Activated effector memory CD4-positive, alpha-beta T cell treated with anti-CD3 and anti-CD28 coated beads, Interleukin-2, amount 50 U/mL, for 16 hours (primary cell): ENCODE results near the gene TRMT61B.

Experiments
- DNase-seq: peaks from one replicate; pipeline ENCODE4 v3.0.0-alpha.2; 2020

TRMT61B gene

DNA sequence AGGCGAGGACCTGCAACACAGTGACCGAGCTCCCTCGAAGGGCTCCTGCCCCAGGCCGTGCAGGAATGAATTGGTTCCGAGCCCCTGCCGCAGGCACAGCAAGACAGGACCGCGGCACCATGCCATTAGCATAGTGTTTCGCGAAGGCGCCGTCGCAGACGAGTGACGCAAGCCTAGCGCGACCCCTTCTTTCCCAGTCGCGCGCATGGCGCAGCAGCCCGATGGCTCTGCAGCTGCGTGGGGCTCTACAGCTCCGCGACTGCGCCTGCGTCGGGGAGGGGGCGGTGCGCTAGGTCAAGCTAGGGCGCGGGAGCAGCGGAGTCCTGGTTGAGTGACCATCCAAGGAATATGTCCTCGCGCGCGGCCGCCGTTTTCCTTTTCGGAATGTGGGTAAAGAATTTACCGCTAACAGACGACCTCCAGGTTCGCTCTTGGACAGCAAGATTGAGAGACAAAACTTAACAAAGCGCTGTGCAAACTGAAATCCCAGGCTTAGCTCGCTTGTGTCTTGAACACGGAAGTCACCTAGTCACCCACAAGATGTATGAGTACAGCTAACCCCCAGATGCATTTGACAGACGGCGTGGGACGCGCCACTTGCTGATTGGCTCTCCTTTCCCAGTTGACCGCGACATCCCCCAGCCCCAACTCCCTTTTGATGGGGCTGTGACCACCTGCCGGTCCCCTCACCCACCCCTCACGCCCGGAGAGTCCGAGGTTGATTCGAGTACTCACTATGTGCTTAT lies at the start of gene TRMT61B:
Gene TRMT61B, minus strand, starts transcription at position 164 of the 746 bp plus-strand sequence. Its CDS starts 32 bp downstream, at position 132.
- DNase-seq: peak; percentile 99

DNA sequence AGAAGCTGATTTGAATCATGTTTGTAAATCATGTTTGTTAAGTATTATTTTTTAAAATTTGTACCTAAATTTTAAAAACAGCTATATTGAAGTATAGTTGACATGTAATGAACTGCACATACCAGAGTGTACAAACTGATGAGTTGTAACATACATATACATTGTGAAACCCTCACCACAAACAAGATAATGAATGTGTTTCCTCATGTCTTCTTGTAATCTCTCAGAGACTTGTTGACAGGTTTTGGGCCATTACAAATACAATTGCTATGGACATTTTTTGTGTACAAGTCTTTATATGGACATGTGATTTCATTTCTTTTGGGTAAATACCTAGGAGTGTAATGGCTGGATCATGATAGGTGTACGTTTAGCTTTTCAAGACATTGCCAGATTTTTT lies 45.8 kb upstream of the TRMT61B start:
- DNase-seq: no peak

DNA sequence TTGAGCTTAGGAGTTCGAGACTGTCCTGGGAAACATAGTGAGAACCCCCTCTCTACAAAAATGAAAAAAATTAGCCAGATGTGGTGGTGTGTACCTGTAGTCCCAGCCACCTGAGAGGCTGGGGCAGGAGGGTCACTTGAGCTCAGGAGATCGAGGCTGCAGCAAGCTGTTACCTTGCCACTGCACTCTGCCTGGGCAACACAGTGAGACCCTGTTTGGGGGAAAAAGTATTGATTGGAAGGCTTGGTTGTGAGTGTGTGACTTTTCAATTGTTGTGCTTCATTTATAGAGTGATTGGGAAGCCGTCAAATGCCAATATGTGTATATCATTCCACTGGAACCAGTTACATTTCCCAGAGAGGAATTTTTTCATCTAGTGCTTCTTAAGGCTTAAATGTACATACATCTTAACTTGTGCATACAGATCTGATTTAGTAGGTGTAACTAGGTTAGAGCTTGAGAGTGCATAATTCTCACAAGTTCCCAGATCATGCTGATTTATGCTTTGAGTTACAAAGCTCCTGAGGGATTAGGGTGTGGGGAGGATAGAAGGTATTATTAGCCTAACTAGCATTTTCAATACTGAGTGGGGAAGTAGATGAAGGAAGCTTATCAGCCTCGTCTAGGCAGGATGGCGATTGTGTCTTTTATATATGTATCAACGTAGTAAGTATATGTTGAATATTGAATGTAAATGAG lies 39.7 kb upstream of the TRMT61B start:
- DNase-seq: no peak

DNA sequence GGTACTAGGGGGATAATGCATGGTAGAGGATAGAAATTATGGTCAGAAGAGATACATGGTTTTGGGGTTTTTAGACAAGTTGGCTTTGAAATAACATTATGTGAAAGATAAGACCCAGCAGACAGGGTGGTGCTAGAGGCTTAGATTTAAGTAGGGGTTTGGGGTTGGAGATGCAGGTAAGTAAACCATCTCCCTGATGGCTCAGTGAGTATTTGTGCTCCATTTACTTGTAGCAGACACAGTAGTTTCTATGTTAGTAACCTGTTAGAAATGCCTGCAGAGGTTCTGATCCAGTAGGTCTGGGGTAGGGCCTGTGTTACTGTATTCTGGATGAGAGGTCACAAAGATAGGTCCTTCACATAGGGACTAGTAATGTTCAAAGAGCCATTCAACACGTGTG lies 38.1 kb upstream of the TRMT61B start:
- no peak for DNase-seq

DNA sequence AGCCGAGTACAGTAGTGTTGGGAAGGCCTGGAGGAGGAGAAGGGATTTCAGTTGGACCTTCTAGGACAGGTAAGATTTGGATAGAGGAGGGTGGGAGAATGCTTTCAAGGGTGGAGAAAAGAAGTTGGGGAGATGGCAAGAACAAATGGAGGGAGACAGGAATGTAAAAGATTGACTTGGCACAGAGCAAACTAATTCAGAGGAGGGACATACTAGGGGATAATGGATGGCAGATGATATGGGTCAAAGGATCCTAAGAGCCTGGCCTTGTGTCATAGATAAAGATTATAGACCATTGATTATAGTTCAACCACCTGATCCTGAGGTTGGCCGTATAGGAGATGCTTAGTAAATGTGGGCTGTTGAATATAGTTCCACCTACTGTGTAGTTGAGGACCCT lies 36.7 kb upstream of the TRMT61B start:
- no peak for DNase-seq

DNA sequence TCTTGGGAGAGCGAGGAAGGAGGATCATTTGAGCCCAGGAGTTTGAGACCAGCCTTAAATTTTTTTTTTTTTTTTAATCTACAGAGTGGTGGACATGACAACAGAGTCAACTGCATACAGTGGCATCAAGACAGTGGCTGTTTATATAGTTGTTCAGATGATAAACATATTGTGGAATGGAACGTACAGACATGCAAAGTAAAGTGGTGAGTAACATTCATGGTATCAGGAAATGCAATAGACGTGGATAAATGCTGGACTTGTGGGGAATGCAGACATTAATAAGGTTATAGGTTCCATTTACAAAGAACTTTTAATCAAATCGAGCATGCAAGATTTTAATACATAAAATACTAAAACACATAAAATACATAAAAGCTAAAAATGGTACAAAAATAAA lies 36.3 kb upstream of the TRMT61B start:
- no peak for DNase-seq

DNA sequence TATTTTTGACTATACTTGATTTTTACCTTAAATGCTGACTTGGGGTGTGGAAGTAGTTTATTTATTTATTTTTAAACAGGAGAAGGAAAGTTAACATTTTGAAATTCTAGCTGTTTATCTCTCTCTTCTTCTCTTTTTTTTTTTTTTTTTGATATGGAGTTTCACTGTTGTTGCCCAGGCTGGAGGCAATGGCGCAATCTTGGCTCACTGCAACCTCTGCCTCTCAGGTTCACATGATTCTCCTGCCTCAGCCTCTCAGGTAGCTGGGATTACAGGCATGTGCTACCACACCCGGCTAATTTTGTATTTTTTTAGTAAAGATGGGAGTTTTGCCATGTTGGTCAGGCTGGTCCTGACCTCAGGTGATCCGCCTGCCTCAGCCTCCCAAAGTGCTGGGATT lies 35.4 kb upstream of the TRMT61B start:
- DNase-seq: no peak

DNA sequence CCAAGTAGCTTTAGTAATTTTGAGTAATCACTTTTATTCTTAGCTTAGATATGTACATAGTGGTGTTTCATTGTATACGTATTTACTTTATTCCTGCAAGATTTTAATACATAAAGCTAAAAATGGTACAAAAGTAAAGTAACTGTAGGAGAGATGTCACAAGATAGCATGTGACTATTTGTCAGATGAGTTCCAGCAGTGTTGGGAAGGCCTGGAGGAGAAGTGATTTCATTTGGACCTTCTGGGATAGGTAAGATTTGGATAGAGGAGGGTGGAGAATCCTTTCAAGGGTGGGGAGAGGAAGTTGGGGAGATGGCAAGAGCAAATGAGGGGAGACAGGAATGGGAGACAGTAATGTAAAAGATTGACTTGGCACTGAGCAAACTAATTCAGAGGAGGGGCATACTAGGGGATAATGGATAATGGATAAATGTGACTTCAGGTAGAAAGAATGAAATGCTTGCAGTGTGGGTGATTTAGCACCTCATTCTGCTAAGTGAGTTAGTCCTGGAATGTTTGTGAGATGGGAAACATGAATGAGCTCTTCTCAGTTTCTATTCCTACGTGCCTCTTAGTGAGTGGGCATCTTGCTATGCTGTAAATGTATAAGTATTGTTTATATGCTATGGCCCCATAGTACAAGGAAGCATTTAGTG lies 34.8 kb upstream of the TRMT61B start:
- no peak for DNase-seq

DNA sequence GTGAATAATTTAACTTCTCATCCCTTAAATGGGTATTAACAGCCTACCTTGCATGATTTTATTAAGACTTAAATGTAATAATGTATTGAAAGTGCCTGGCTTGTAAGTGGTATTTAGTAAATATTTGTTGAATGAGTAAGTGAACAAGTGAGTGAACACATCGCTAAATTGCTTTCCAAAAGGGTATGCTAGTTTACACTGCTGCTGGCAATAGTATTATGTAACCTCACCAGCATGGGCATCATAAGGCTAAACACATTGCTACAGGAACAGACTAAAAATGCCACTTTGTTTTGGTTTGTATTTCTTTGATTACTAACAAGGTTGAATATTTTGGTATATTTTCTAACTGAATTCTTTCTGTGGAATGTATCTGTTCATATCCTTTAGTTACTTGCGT lies 34.2 kb upstream of the TRMT61B start:
- no peak for DNase-seq

DNA sequence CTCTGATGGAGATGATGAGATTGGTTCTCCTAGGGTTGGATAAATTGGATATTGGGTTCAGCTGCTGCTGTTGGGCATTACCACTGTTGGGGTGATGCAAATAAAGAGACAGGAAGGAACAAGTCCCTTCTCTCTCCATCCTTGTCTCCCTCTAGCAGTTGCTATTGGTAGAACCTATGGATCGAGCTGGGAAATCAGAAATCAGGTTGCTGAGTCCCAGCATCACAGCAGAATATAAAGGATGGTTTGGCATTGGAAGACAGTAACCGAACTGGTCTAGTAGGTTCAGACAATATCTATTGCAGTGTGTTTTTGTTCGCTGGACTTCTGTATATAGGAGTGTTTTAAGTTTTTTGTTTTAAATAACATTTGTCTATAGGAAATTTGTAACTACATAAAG lies 32.5 kb upstream of the TRMT61B start:
- no peak for DNase-seq

DNA sequence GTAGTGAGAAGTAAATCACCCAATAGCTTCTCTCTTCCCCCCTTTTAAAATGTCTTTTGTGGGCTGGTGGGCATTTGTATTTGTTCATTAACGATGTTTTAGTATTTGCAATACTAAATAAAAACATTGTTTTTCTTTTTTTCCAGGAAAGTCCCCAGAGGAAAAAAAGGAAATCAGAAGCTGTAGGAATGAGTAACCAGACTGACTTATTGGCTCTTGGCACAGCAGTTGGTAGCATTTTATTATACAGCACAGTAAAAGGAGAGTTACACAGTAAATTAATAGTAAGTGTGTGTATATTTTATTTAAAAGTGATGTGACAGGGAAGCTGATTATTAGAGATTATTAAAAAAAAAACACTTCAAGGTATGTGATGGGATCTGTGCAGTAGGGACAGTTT lies 31.7 kb upstream of the TRMT61B start:
- no peak for DNase-seq

DNA sequence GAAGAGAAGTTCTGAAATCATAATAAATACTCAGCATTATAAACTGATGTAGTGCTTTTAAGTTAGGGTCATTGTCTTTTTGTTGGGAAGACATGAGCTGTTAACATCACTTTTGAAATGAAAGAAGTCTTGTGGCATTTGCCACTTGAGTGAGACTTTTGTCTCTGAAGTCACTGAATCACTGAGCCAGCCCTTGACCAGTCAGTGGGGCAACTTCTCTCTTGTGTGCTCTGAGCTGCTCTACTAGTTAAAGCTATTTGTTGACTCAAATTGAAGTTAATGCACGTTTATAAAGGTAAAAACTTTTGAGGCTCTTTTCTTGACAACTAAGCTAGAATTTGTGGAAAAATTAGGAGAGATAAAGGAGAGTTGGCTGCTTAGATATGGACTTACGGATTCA lies 31.1 kb upstream of the TRMT61B start:
- DNase-seq: no peak

DNA sequence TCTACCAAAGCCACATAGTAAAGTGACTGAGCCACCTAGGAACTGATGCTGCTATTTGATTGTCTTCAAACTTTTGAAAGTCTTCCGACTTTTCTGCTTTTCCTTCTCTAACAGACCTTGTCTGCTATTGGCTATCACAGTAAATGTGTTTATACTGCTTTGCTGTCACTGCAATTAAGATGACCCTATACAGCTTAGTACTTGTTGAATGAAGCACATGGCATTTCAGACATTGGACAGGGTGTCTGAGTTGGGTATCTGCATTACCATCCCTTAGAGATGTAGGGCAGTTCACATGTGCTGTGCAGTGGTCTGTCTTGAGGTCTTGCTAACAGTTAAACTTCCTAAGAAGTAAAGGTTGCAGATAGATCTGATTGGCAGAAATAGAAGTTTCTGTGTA lies 27.9 kb upstream of the TRMT61B start:
- DNase-seq: no peak

DNA sequence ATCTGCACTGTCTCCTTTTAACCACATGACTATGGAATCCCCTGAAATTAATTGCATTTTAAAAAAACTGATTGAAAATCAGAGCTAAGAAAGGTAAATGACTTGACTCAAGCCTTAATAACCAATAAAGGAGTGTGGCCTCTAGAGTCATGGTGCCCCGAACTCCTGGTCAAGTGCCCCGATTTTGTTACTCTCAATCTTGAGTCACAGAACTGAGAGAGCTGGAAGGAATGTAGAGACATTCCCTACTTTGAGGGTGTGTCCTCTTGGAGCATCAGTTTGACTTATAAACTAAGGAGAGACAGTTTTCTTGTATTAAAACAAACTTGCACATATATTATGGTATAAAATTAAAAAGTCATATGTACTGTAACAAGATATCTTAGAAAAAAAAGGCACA lies 26.8 kb upstream of the TRMT61B start:
- DNase-seq: no peak

DNA sequence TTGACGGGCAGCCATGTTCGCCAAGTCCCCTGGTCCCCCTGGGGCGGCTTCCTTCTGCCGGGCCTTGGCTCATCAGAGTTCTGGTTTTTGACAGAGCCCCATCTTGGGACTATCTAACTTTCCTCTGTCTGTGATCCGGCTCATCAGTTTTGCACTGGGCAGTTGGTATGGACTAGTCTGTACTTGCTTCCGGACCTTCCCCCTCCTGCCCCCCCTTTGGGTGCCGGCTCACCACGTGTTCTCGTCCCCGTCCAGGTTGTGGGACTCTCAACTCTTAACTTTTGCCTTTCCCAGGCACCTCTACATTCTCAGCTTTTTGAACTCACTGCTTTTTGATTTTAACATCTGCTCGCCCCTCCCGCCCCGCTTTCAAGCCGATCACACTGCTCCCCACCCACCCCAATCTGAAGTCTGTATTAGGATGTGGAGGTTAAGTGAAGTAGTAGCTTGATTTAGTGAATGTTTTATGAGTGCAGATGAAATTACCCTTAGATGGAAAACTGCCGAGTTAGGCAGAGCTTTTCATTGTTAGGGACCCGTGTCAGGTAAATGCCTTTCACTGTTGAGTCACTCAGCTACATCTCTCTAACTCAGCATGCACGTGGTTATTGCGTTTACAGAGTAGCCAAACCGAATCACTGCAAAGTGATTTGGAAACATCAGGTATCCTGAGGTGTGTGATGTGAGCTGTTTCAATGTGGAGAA lies 25.2 kb upstream of the TRMT61B start:
- peak; percentile 79 for DNase-seq

DNA sequence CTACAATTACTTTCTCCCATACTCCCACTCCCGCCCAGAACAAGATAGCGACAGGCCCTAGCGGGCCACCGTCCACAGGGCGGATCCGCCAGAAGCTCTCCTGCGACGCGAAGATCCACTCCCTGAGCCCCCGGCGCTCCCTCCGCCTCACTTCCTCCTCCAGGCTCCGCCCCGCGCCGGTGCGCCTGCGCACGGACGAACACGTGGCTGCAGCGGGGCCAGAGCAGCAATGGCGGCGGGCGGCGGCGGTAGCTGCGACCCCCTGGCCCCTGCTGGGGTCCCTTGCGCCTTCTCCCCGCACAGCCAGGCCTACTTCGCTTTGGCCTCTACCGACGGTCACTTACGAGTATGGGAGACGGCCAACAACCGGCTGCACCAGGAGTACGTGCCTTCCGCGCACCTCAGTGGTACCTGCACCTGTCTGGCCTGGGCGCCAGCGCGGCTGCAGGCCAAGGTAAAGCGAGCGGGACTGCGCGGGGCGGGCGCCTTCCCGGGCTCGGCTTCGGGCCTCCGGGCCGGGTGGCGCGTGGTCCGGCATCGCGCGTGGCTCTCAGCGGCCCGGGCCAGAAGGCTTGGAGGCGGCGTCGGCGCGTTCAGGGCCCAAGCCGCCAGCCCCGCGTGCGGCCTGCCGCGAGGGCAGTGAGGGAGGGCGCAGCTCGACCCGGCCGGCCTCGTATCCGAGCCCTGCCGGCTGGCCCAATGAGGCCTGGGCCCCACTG lies 24.5 kb upstream of the TRMT61B start, which contains the start of gene WDR43:
Gene WDR43, plus strand, starts transcription at position 198 of the 719 bp plus-strand sequence. Its CDS starts 32 bp downstream, at position 230.
- DNase-seq: peak; percentile 99

DNA sequence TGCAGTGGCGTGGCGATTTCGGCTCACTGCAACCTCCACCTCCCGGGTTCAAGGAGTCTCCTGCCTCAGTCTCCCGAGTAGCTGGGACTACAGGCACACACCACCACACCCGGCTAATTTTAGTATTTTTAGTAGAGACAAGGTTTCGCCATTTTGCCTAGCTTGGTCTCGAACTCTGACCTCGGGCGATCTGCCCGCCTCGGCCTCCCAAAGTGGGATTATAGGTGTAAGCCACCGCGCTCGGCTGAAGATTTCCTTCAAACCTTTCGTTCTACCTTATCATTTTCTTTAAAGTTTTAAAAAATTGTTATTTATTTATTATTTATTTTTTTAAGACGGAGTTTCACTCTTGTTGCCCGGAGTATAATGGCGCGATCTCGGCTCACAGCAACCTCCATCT lies 23.4 kb upstream of the TRMT61B start:
- DNase-seq: no peak

DNA sequence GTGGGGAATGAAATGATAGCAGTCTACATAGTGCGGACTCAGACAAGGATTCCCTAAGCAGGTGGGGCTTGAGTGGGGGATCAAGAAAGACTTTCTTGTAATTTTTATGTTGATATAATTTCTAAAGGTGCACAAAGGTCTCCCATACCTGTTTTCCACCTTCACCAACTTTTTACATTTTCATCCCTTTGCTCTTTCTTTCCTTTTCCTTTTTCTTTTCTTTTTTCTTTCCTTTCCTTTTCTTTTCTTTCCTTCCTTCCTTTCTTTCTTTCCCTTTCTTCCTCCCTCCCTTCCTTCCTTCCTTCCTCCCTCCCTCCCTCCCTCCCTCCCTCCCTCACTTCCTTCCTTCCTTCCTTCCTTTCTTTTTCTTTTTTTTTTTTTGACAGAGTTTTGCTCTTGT lies 10.1 kb upstream of the TRMT61B start:
- DNase-seq: no peak

DNA sequence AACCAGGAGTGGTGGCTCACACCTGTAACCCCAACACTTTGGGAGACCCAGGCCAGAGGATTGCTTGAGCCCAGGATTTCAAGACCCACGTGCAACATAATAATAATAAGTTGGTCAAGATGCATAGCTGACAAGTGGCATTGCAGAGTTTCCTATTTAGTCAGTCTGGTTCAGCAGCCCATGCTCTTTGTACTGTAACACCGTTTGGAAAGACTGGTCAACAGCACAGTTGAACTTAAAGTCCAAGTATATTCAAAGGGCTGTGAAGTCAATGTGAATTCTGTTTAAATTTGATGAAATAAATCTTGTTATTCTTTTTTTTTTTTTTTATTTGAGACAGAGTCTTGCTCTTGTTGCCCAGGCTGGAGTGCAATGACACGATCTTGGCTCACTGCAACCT lies 1.5 kb upstream of the TRMT61B start:
- no peak for DNase-seq

DNA sequence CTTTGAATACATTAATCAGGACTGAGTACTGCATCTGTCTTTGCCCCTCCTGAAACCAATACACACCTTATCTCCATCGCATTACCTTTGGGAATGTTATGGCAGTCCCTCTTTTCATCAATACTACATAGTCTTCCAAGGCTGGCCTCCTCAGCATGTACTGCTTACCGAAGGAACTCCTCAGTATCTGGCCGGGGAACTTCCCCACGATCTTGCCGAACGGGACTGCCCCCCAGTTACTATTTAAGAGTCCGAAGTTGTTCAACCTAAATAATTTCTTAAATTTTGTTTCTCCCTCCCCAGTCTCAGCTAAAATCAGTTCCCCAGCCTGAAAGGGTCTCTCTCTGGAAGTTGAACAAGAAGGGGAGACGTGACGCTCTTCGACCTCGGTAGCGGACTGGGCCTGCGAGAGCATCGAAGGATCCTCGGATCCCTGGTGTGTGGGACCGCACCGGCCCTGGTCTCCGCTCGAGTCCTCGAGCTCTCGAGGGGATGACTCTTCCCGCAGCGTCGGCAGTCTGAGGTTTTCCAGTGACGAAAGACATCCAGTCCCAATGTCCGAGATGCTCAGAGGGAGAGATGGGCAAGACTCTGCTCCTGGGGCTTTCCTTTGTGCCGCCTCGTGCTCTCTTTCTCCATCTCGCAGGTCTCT lies 489 bp downstream of the TRMT61B start:
- peak; percentile 65 for DNase-seq

DNA sequence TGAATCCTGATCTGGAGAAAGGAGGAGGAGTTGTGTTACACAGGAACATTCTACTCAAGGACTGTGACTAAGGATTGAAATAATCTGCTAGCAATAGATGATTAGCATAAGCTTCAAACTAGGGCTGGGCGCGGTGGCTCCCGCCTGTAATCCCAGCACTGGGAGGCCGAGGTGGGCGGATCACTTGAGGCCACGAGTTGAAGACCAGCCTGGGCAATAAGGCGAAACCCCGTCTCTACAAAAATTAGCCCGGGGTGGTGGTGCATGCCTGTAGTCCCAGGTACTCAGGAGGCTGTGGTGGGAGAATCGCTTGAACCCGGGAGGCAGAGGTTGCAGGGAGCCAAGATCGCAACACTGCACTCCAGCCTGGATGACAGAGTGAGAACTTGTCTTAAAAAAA lies 1.5 kb downstream of the TRMT61B start:
- DNase-seq: no peak

DNA sequence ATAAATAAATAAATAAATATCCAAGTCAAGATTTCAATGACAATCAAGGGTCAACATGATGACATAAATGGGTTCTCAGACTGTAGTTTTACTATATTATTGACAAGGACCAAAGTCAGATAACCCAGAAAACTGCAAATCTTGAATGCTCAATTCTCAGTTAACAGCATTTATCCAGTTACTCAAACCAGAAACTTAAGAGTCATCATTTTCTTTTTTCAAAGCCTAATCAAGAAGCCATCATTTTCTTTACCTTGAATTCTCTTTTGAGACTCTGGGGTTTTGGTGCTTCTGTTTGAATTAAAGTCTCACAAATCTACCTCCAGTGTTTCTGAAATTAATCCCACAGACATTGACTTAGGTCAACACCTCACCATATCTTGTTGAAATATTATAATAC lies 14.1 kb downstream of the TRMT61B start:
- no peak for DNase-seq
